IMR-90 (cell line): ENCODE data around the gene PNMA8C. TPM values are rescaled to one million over a fixed set of nuclear protein-coding genes. Genes with fewer than 3 reads are reported as not detected.
A peak's percentile ranks its signal among the peaks of the same experiment; 100 is the strongest.

Experiments used
- ATAC-seq: fragments of 200-7000 bp; cut with Tn5 transposase; 2 replicates; pipeline ENCODE4 v1.9.1; 2020; ENCODE audit warnings: low read depth, mild to moderate bottlenecking, moderate library complexity
- BruUV-seq: library from RNA; stranded (reverse); fragments of 400-500 nt; replicated peaks from 2 replicates; lab custom pipeline; 2021; lab: Mats Ljungman, UMichigan
- CTCF ChIA-PET: fragments of 300-600 bp; formaldehyde crosslinking; extraction: SDS; loops from one replicate; lab custom pipeline; 2021; ENCODE audit warnings: antibody characterized with exemption; lab: Yijun Ruan, JAX
- POLR2A ChIA-PET: fragments of 300-600 bp; sonication (Branson Sonifier 250); formaldehyde crosslinking; loops from one replicate; lab custom pipeline; 2022; ENCODE audit warnings: antibody characterized with exemption; ENCODE audit not compliant: unreplicated experiment; lab: Charles Lee
- DNase-seq: peaks from one replicate; pipeline ENCODE4 v3.0.0; 2013
- H2AFZ ChIP-seq: replicated peaks from 2 replicates; pipeline ENCODE3; 2013; ENCODE audit warnings: low read length, mild to moderate bottlenecking; ENCODE audit not compliant: poor library complexity
- H2AK5ac ChIP-seq: 2 replicates; pipeline ENCODE4 v1.6.1; 2013; ENCODE audit warnings: low read depth, low read length, inconsistent platforms
- H2AK9ac ChIP-seq: replicated peaks from 2 replicates; pipeline ENCODE3; 2013; ENCODE audit warnings: mild to moderate bottlenecking, low read depth, low read length, moderate library complexity; ENCODE audit not compliant: poor library complexity
- H2BK120ac ChIP-seq: 2 replicates; pipeline ENCODE4 v1.6.1; 2013; ENCODE audit warnings: low read depth, low read length, inconsistent platforms
- H2BK15ac ChIP-seq: 3 replicates; pipeline ENCODE4 v1.6.1; 2013; ENCODE audit warnings: low read depth, low read length, inconsistent platforms
- H2BK20ac ChIP-seq: 2 replicates; pipeline ENCODE4 v1.6.1; 2013; ENCODE audit warnings: low read depth, mild to moderate bottlenecking, inconsistent platforms, low read length, moderate library complexity
- H2BK5ac ChIP-seq: 2 replicates; pipeline ENCODE4 v1.6.1; 2013; ENCODE audit warnings: mild to moderate bottlenecking, low read depth, low read length, inconsistent platforms; ENCODE audit not compliant: poor library complexity, severe bottlenecking
- H3K14ac ChIP-seq: replicated peaks from 2 replicates; pipeline ENCODE4 v1.6.1; 2013; ENCODE audit warnings: low read depth, low read length, inconsistent platforms
- H3K18ac ChIP-seq: 2 replicates; pipeline ENCODE4 v1.6.1; 2013; ENCODE audit warnings: low read depth, low read length, control low read depth
- H3K23ac ChIP-seq: 2 replicates; pipeline ENCODE4 v1.6.1; 2013; ENCODE audit warnings: low read depth, low read length, inconsistent platforms
- H3K27ac ChIP-seq: 2 replicates; pipeline ENCODE4 v1.5.1; 2013; ENCODE audit warnings: mild to moderate bottlenecking, control low read depth, low read length; ENCODE audit not compliant: insufficient read depth
- H3K27me3 ChIP-seq: 2 replicates; pipeline ENCODE4 v1.6.1; 2013; ENCODE audit warnings: low read length; ENCODE audit not compliant: control insufficient read depth, insufficient read depth
- H3K36me3 ChIP-seq: 2 replicates; pipeline ENCODE4 v1.6.1; 2013; ENCODE audit warnings: low read length, mixed read lengths; ENCODE audit not compliant: control insufficient read depth, insufficient read depth
- H3K4ac ChIP-seq: 2 replicates; pipeline ENCODE4 v1.6.1; 2013; ENCODE audit warnings: low read depth, low read length, inconsistent platforms
- H3K4me1 ChIP-seq: 2 replicates; pipeline ENCODE4 v1.6.1; 2013; ENCODE audit warnings: low read length, mixed read lengths; ENCODE audit not compliant: control insufficient read depth, insufficient read depth
- H3K4me2 ChIP-seq: 2 replicates; pipeline ENCODE4 v1.6.1; 2013; ENCODE audit warnings: low read depth, mild to moderate bottlenecking, control low read depth, low read length, moderate library complexity
- H3K4me3 ChIP-seq: 2 replicates; pipeline ENCODE4 v1.5.1; 2013; ENCODE audit warnings: low read depth, mild to moderate bottlenecking, control low read depth, low read length, moderate library complexity; ENCODE audit not compliant: insufficient read depth
- H3K56ac ChIP-seq: 2 replicates; pipeline ENCODE4 v1.6.1; 2013; ENCODE audit warnings: low read length, inconsistent platforms; ENCODE audit not compliant: insufficient read depth; ENCODE audit errors: extremely low read depth
- H3K79me1 ChIP-seq, 2 experiments: 2 replicates each; pipeline ENCODE4 v1.6.1; 2013; ENCODE audit warnings: low read length in 2 of 2, inconsistent platforms in 1 of 2, low read depth in 1 of 2
- H3K9ac ChIP-seq: 2 replicates; pipeline ENCODE4 v1.6.1; 2013; ENCODE audit warnings: low read depth, low read length, control low read depth
- H3K9me1 ChIP-seq: 2 replicates; pipeline ENCODE4 v1.6.1; 2013; ENCODE audit warnings: low read length, inconsistent platforms; ENCODE audit not compliant: insufficient read depth
- H3K9me3 ChIP-seq: 2 replicates; pipeline ENCODE4 v1.6.1; 2013; ENCODE audit warnings: low read length; ENCODE audit not compliant: control insufficient read depth, insufficient read depth
- H4K20me1 ChIP-seq: 2 replicates; pipeline ENCODE4 v1.6.1; 2013; ENCODE audit warnings: low read length, inconsistent platforms; ENCODE audit not compliant: insufficient read depth
- H4K5ac ChIP-seq: 2 replicates; pipeline ENCODE4 v1.6.1; 2013; ENCODE audit warnings: mild to moderate bottlenecking, low read depth, low read length, control low read depth
- H4K8ac ChIP-seq, 2 experiments: 2 replicates each; pipeline ENCODE4 v1.6.1; 2013; ENCODE audit warnings: low read depth in 2 of 2, low read length in 2 of 2, control low read depth in 1 of 2, inconsistent platforms in 1 of 2
- H4K91ac ChIP-seq: 2 replicates; pipeline ENCODE4 v1.6.1; 2013; ENCODE audit warnings: low read depth, low read length, inconsistent platforms; ENCODE audit not compliant: insufficient read depth
- CEBPB ChIP-seq: IDR thresholded peaks from 2 replicates; pipeline ENCODE4 v1.6.1; 2012; ENCODE audit warnings: low read depth, low read length, improper control_type of control experiment
- POLR2A ChIP-seq: IDR thresholded peaks from 2 replicates; pipeline ENCODE4 v1.6.1; 2012; ENCODE audit warnings: mild to moderate bottlenecking, low read depth, low read length
- WGBS, 2 experiments: methylation state at CpG; one replicate each; pipeline versions ENCODE4 v1.1.5 to v1.1.7; 2013; ENCODE audit warnings: missing lambda C conversion rate in 2 of 2; ENCODE audit not compliant: insufficient read length in 1 of 2; ENCODE audit errors: extremely low coverage in 2 of 2; 5-methylcytosine and 5-hydroxymethylcytosine counted together
- dilution Hi-C: fragments of 300-500 bp; cut with HindIII; formaldehyde crosslinking; loops from one replicate; pipeline ENCODE4 v1.14.3; 2018; ENCODE audit warnings: low sequenced_read_pairs; ENCODE audit not compliant: unreplicated experiment
- in situ Hi-C: fragments of 300-500 bp; cut with MboI; formaldehyde crosslinking; loops from 3 replicates; pipeline ENCODE4 v1.14.3; 2019; ENCODE audit warnings: low sequenced_read_pairs, inconsistent platforms, mixed read lengths
- intact Hi-C: fragments of 100-400 bp; cut with micrococcal nuclease; formaldehyde crosslinking; loops from 2 replicates; pipeline ENCODE4 v1.10.0; 2022
- polyA plus RNA-seq, 3 experiments: library from polyadenylated mRNA; depleted of rRNA; stranded (reverse); fragments of >200 nt; gene quantifications; 2 replicates each; pipeline ENCODE4 v1.2.3, GENCODE V29; 2012; ENCODE audit warnings: low replicate concordance in 1 of 3
- total RNA-seq: library from RNA; depleted of rRNA; stranded (reverse); fragments of >200 nt; gene quantifications from 2 replicates; pipeline ENCODE4 v1.2.3, GENCODE V29; 2012

PNMA8C gene
- total and polyA plus RNA-seq, 2 of the 4 experiments (the other 2 are of a cell fraction): 0.09 to 0.18 TPM

DNA sequence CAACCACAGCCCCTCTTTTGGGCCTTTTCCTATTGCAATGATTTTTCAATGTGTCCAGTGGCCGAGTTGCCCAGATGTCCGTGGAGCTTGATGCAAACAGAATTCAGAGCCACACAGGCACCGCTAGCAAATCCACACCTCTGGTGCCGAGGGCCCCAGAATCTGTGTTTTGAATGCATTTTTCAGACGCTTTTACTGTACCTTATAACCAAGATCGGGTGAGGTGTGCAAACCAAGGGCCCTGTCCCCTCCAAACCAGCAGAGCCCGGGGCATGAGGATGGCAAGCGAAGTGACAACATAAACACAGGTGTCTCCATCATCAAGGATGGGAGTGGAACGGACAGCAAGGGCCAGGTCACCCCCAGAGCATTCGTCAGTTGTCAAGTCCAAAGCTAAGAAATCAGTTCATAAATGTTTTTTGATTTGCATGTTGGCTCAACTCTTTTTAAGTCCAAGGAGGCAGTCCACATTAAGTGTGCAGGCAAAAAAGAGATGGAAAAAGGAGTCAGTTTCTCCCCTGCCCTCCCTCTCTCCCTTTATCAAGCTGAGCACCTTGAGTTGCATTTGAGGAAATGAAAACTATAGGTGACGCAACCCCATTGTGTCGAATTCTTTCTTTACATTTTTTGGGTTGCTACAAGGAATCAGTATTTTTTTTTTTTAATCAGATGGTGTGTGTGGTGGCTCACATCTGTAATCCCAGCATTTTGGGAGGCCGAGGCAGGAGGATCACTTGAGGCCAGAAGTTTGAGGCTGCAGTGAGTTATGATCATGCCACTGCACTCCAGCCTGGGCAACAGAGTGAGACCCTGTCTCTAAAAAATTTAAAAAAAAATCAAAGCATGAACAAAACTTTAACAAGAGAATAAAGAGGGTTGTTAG, 18.3 kb downstream of the PNMA8C start:
- in situ Hi-C loops (no loop called here), dilution Hi-C loops (no loop called here), intact Hi-C loops (no loop called here)
- BruUV-seq: no TSS peak
- Histone ChIP-seq H2AK5ac (no peak overlapping the region), H4K5ac (no peak overlapping the region), H3K36me3 (peaks cover 6% of the 10 kb centered on the region; the same call in 1 of the 2 replicates), H3K4me1 (peaks cover 18% of the 10 kb centered on the region), H3K9me3 (no peaks in the 10 kb centered on the region), H3K79me1 (peaks cover 20 to 34% of the 10 kb centered on the region in 2 experiments; a peak in 3 of 4 replicates), H4K91ac (no peak overlapping the region), H2BK120ac (no peak overlapping the region), H3K9me1 (peaks cover 3% of the 10 kb centered on the region; the same call in 1 of the 2 replicates), H3K27ac (no peak overlapping the region), H3K23ac (no peak overlapping the region), H3K4me2 (peak overlapping the region; percentile 86; the same call in 1 of the 2 replicates), H4K20me1 (peaks cover 7% of the 10 kb centered on the region), H2AFZ (no peak overlapping the region), H2BK20ac (no peak overlapping the region), H2BK5ac (no peak overlapping the region), H3K56ac (no peak overlapping the region), H3K27me3 (peaks cover 4% of the 10 kb centered on the region; the same call in 1 of the 2 replicates), H3K9ac (no peak overlapping the region; the same call in 1 of the 2 replicates), H3K14ac (no peak overlapping the region), H3K4me3 (no peak overlapping the region; the same call in 1 of the 2 replicates), H3K4ac (no peak overlapping the region), H4K8ac (no peak overlapping the region), H2AK9ac (no peak overlapping the region), H2BK15ac (no peak overlapping the region), H3K18ac (no peak overlapping the region)
- 97% methylated on average over 5 of the region's 13 CpGs; no CpG with 5 or more reads in 1 of the 2 experiments for WGBS, 2 experiments
- CTCF ChIA-PET: no interaction called here
- no peak for ATAC-seq
- POLR2A ChIA-PET: no interaction called here
- no peak for TF ChIP-seq POLR2A
- peak; percentile 30; the same call in 1 of the 2 replicates for TF ChIP-seq CEBPB
- no peak for DNase-seq
